GM21528 (cell line): Measurements from ENCODE around the gene SMG9.
"Not testable (repeated sequence)": the region's sequence is repeated elsewhere in the genome, so short reads cannot be mapped to it uniquely, and the experiment has no call there.

ENCODE experiments used
- ATAC-seq: cut with Tn5 transposase; IDR thresholded peaks from one replicate; pipeline ENCODE4 v1.9.1; 2021; ENCODE audit warnings: mild to moderate bottlenecking, moderate library complexity; ENCODE audit not compliant: unreplicated experiment, low FRiP score

The SMG9 gene

GRCh38 chr19:43780706-43781525, 26.2 kb upstream of the SMG9 start, which contains the start of gene KCNN4:
Gene KCNN4, minus strand, starts transcription at chr19:43780973. Its CDS starts 112 bp downstream, at chr19:43780861.
- ATAC-seq = peak; percentile 35

GRCh38 chr19:43779820-43780219, 25.1 kb upstream of the SMG9 start:
- no peak for ATAC-seq

DNA sequence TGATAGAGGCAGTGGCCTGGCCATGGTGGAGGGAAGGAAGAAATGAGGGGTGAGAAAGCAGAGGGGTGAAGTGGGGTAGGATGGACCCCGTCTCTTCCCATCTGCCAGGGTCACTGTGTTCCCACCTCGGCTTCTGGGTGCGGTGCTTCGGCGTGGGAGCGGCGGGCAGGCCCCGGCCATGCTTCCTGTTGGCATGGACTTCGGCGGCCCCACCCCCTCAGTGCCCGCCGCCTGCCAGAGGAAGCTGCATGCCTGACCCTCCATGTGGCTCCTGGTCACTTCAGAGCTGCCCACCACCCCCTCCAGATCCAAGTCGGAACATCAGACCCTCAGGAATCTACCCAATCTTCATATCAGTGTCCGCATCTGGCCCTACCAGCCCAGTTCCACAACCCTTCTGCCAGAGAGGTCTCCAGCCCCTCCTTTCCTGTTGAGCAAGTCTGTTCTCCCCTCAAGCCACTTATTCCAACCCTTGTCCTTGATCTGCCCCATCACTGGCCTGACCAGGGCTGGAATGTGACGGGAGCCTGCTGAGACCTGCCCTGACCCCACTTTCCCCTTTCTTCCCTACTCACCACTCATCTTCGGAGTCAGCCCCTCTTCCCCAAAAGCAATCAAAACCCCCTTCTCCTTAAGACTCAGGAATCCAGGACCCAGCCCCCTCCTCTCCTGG, 24.5 kb upstream of the SMG9 start:
- no peak for ATAC-seq

GRCh38 chr19:43778651-43779050, 23.9 kb upstream of the SMG9 start:
- no peak for ATAC-seq

DNA sequence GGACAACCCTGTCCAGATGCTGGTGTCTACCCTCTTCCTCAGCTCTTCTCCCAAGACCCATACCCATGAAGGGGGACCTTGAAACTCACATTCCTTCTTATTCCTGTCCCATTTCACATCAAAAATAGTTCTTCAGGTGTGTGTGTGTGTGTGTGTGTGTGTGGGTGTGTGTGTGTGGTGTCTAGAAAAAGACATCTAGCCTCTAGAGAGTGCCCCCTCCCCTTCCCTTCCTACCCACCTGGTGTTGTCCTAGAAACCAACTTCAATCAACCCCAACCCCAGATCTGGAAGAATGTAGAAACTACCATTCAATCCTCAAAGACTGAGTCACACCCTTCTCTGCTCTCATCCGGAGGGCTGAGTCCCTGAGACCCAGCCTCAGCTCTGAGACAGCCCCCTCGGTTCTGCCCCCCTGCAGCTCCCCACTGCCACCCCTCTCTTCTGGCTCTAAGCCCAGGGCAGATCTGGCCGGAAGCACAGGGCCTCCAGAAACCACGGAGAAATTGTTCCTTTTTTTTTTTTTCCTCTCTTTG, 22.5 kb upstream of the SMG9 start:
- no peak for ATAC-seq

- ATAC-seq = no peak
These were observed 21.5 kb upstream of the SMG9 start for GRCh38 chr19:43776286-43776685.

GRCh38 chr19:43775299-43775890, 20.6 kb upstream of the SMG9 start:
- ATAC-seq = no peak

GRCh38 chr19:43774940-43775258, 20.1 kb upstream of the SMG9 start:
- not testable (repeated sequence) for ATAC-seq

DNA sequence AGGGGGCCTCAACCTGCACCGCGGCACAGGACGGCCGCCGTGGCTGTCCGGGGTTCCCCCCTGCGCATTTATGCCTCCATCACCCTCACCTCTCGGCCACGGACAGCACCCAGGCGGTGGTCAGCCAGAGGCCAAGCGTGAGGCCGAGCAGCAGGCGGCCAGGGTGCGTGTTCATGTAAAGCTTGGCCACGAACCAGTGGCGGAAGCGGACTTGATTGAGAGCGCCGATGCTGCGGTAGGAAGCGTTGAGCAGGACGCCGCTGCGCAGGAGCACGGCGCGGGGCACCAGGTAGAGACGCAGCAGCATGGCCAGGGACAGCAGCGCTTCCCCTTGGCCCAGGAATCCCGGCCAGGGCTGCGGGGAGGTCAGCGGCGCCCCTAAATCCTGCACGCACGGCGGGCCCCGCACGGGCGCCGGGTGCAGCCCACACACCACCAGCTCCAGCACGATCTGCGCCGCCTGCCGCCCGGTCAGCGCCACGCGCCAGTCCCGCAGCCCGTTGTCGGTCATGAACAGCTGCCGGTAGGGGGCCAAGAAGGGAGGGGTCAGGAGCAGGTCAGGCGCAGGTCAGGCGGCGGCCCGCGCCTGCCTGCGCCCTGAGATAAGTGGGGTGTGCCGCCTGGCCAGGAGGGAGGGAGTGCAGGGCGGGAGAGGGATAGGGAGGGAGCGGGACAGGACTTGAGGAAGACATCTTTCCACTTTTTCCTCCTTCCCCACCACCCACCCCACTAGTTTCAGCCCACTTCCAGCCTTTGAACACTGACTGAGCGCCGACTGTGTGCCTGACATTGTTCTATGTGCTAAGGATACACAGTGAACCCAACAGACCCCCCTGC, 19.6 kb upstream of the SMG9 start:
- no peak for ATAC-seq

DNA sequence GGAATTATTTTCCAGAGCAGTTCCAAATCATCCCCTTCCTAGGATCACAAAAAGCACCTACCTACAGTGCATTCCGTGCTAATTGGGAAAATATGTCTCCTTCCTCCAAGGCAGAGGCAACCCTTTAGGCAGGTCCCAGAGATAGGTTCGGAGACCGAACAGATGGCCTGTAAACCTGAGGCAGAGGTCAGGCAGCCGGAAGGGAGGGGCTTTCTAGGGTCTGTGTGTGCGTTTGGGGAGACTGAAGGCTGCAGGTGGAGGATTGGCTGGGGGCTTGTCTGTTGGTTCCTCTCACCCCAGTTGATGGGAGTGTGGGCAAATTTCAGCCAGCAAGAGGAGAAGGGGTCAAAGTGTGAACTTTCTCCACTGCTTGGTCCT, 19.0 kb upstream of the SMG9 start:
- ATAC-seq = no peak

DNA sequence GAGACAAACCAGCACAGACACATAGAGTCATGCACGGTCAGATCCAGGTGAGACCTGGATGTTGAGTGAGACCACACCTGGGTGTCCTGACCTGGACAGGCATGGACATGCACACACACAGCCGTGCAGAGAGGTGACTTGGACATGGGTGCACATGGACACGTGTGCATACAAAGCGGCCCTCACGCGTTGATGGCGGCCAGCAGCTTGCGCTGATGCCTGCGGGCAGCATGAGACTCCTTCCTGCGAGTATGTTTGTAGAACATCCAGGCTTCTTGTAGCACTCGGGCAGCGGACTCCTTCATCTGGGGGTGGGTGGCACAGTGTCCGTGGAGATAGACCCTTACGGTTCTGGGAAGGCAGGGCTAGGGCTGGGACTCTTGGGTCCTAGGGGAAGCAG, 14.5 kb upstream of the SMG9 start:
- no peak for ATAC-seq

GRCh38 chr19:43768273-43769050, 13.7 kb upstream of the SMG9 start:
- no peak for ATAC-seq

DNA sequence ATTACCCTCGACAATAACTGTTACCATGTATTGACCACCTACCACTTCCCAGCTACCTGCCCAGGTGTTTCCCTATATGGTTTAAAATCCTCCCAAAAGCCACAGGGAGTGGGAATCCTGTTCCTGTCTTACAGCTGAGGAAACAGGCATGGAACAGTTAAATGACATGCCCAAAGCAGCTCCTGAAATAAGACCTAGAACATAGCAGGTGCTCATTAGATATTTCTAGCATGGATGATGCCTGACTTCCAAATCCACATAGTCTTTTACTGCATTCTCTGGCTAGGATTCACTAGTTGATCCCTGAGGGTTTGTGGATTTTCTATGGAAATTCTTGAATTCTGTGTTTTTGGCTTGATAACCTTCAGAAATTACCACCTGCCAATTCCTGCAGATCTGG, 13.1 kb upstream of the SMG9 start:
- ATAC-seq = no peak

DNA sequence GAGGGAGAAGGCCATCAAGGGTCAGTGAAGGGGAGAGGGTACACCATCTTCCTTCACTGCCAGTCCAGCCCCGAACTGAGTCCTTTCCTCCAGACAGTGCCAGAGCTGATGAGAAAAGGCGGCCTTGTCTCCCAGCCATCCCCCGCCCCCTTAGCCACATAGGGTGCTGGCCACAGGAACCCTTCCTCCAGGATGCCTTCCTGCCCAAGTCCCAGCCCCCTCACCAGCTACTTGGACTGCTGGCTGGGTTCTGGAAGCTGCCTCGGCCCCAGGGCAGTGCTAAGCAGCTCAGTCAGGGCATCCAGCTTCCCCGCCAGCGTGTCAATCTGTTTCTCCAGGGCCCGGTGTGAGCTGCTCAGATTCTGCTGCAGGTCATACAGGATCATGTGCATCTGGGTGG, 12.6 kb upstream of the SMG9 start:
- no peak for ATAC-seq

DNA sequence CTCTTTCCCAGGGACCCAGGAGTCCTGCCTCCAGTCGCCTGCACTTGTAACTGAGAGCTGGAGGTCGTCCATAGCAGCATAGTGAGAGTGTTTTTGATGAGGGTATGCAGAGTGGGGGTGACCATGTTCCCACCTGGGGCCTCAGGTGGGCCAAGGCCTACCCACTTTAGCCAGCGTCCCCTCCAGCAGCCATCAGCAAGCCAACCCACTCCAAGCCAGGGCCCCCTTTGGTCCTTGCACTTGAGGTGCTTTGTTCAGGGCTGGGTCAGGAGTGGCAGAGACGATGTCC, 11.9 kb upstream of the SMG9 start:
- ATAC-seq = no peak

DNA sequence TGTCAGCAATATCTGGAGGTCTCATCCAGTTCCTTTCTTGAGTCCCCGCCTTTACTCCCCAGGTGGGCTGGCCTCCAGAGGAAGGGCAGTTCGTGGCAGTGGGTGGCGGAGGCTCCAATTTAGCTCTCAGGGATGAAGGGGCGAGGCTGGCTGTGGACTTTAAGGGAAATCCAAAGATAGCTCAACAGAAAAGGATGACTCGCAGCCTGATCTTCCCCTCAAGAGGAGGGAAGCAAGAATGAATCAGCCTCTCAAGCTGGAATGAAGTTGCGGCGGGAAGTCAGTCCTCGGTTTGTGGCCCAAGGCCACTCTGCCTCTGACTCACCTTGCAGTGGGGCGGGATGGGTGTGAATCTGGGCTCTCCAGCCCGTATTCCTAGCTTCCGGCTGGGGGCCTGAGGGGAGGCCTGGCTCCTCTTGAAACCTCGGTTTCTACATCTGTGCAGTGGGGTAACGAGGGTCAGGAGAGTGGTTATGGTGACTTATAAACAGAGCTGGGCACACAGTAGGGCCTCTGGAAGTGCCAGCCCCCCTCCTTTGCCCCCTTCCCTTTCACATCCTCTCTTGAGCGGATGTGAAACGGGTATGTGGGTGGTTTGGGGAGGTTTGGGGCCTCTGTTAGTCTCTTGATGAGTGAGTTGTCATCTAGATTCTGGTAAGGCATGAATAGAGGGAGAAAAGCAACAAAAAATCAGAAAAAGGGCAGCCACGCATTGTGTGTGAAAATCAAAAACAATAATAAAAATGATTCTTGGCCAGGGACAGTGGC, 10.5 kb upstream of the SMG9 start:
- peak; percentile 64 for ATAC-seq

DNA sequence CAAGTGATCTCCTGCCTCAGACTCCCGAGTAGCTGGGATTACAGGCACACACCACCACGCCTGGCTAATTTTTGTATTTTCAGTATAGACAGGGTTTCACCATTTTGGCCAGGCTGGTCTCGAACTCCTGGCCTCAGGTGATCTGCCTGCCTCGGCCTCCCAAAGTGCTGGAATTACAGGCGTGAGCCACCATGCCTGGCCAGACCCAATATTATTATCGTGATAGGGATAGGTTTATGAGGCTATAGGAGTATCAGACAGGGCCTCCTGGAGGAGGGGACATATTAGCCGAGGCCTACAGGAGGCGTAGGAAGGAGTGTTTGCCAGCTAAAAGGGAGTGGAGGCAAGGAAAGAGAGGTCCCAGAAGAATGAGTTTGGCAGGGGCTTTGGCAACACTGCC, 9.9 kb upstream of the SMG9 start:
- peak; percentile 1 for ATAC-seq

DNA sequence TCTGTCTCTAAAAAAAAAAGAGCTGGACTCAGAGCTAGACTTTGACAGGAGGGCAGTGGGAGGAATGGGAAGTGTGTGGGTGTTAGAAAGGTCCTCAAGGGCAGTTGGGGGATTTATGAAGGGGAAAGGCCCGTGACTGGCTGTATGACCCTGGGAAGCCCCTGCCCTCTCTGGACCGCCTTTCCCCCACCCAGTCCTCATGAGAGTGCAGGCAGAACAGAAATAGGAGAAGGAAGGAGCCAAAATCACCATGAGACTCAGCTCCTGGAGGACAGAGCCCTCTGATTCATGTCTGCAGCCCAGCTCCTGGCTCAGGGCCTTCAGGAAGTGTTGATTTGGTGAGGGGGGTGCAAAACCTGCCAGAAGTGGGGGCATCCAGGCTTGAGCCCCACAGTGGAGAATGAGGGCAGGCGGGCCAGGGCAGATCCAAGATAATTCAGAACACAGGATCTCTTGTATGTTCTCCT, 8.7 kb upstream of the SMG9 start:
- ATAC-seq = no peak

DNA sequence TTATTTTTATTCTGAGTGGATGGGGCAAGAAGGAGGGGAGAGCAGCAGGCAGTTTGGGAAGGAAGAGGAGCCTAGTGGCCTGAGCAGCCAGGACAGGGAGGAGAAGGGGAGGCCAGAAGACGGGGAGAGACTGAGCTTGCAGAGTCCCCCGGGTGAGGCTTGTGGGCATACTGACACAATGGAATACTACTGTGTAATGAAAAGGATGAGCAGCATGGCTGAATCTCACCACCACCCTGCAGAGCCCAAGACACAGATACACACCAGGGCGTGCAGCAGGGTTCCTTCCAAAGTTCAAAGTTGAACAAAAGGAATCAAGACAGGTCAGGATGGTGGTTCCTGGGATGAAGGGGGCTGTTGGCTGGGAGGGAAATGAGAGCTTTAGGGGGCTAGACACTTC, 8.1 kb upstream of the SMG9 start:
- ATAC-seq = no peak
